Pons (tissue), 1 donor: ENCODE results near the gene ATAD5.
"Not testable (repeated sequence)": the region's sequence is repeated elsewhere in the genome, so short reads cannot be mapped to it uniquely, and the experiment has no call there.

Experiments
- DNase-seq: peaks from one replicate; pipeline ENCODE4 v3.0.0-alpha.2; 2016; ENCODE audit warnings: low spot score

The ATAD5 gene

GRCh38 chr17:30831663-30832437, at the start of gene ATAD5:
ATAD5 (plus strand) TSS chr17:30831966; CDS start chr17:30832348, 382 bp downstream.
- DNase-seq, result peak; percentile 77

- DNase-seq, result no peak
These were observed 49.6 kb upstream of the ATAD5 start for GRCh38 chr17:30782206-30782605.

DNA sequence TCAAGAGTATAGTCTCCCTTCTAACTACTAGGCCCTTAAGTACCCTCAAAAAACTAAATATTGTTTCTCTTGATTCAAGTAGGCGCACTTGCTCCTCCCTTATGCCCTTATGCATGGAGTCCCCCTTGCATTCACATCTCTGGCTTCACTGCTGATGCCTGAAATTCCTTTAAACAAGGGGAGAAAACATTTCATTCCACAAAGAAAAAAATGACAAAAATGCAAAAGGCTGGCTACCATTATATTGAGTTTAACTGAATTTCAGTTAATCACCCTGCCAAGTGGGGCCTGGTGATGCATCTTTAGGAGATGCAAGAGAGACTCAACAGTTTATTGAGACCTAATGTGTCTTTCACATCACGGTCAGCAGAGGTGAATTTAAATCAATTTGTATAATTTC, 42.8 kb upstream of the ATAD5 start:
- no peak for DNase-seq

DNA sequence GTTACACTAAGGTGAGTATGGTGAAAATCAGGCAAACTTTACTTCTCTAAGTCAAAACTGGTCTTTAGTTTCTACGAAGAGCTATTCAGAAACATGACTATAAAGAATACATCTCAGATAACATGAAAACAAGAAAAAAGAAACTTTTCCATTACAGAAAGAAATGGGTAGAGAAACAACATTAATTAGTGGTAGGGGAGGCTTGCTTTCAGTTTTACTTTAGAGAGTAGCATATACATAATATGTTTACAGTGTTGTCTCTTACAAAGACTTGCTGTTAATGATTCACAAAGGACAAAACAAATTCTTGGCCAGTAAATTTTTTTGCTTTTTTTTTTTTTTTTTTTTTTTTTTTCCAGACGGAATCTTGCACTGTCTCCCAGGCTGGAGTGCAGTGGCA, 41.5 kb upstream of the ATAD5 start:
- DNase-seq, result no peak

DNA sequence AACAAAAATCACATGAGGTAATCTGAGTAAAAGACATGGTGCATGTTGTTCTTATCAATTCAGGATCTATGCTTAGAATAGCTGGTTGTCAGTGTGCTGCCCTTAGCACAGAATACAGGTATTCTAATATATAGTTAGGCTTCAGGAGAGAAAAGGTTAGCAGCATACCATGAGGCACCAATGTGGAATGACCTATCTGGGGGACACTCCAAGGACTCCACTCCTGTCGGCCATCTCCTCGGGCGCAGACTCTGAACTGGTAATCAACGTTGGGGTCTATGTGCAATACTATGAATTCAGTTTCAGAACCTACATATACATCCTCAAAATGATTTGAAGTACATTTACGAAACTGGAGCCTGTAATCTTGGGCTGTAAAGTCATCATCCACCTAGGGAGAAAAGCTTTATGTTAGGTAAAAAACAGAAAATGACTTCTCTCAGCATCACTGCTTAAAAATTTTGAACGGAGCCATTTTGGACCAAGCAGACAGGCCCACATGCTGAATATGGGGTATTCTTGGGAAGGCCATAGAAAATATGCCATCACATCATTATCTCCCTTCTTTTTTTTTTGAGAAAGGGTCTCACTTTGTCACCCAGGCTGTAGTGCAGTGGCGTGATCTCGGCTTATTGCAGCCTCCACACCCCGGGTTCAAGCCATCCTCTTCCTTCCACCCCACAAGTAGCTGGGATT, 38.3 kb upstream of the ATAD5 start:
- DNase-seq, result no peak

DNA sequence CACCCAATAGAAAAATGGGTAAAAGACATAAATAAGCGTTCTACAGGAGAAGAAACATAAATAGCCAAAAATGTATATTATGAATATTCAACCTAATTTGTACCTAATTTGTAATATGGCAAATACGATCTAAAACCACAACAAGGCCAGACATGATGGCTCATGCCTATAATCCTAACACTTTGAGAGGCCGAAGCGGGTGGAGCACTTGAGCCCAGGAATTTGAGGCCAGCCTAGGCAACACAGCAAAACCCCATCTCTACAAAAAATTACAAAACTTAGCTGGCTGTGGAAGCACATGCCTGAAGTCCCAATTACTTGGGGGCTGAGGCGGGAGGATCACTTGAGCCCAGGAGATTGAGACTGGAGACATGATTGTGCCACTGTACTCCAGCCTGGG, 37.4 kb upstream of the ATAD5 start:
- no peak for DNase-seq

DNA sequence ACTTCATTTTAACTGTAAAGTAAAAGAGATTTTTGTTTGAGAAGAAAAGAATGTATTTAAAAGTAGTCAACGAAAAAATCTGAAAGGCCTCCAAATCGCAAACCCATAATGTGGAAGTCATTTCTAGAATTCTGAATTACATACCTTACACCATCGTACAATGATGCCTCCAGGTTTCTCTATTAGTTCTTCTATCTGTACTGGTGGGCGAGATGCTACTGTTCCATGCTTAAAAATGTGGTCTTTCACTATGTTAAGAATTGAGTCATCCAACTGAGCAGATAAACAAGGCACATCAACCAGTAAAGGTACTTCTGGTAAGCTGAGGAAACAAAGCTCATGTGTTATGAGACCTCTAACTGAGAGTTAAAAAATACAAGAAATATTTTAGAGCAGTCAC, 35.8 kb upstream of the ATAD5 start:
- DNase-seq, result no peak

DNA sequence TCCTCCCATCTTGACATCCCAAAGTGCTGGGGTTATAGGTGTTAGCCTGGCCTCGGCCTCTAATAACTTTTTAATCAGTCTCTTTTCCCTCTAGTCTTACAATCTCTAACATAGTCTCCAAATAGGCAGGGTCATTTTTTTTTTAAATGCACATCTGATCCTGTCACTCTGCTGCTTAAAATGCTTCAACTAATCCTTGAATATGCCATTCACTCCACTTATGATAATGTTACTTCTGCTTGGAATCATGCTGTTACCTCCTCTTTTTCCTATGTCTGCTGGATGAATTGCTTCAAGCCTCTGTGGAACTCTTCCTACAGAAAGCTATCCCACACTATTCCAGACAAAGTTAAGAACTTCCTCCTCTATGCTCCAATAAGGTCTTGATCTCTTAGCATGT, 30.1 kb upstream of the ATAD5 start:
- DNase-seq, result no peak

GRCh38 chr17:30805944-30806456, 25.8 kb upstream of the ATAD5 start:
- no peak for DNase-seq

DNA sequence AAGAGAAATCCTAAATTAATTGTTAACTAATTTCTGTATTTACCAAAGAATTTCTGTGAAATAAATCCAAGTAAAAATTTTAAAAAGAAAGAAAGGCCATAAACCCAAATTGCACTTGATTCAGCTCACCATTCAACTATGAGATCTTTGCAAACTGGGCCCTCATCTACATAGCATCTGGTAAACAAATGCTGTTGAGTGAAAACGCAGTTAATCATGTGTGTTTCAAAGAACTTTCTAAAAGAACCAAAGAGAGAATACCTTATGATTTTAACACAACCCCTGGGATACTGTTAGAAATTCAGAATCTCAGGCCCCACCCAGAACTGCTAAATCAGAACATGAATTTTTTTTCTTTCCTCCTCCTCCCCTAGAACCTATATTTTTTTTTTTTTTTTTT, 23.9 kb upstream of the ATAD5 start:
- DNase-seq, result no peak

GRCh38 chr17:30808785-30809286, 22.9 kb upstream of the ATAD5 start:
- DNase-seq, result peak; percentile 71

GRCh38 chr17:30809867-30810266, 21.9 kb upstream of the ATAD5 start:
- DNase-seq, result no peak

- DNase-seq, result no peak
These were observed 19.3 kb upstream of the ATAD5 start for GRCh38 chr17:30812218-30813177.

GRCh38 chr17:30814236-30814635, 17.5 kb upstream of the ATAD5 start:
- DNase-seq, result not testable (repeated sequence)

- not testable (repeated sequence) for DNase-seq
These were observed 16.9 kb upstream of the ATAD5 start for GRCh38 chr17:30814860-30815259.

DNA sequence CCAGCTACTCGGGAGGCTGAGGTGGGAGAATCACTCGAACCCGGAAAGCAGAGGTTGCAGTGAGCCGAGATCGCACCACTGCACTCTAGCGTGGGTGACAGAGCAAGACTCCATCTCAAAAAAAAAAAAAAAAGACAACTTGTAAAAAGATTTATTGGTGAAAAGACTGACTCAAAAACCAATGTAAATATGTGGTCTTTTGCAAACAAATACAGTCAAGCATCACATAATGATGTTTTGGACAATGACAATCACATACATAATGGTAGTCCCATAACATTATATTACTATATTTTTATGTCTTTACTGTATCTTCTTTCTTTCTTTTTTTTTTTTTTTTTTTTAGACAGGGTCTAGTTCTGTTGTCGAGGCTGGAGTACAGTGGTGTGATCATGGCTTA, 15.6 kb upstream of the ATAD5 start:
- DNase-seq, result no peak

GRCh38 chr17:30819971-30820705, 11.6 kb upstream of the ATAD5 start:
- DNase-seq, result no peak

DNA sequence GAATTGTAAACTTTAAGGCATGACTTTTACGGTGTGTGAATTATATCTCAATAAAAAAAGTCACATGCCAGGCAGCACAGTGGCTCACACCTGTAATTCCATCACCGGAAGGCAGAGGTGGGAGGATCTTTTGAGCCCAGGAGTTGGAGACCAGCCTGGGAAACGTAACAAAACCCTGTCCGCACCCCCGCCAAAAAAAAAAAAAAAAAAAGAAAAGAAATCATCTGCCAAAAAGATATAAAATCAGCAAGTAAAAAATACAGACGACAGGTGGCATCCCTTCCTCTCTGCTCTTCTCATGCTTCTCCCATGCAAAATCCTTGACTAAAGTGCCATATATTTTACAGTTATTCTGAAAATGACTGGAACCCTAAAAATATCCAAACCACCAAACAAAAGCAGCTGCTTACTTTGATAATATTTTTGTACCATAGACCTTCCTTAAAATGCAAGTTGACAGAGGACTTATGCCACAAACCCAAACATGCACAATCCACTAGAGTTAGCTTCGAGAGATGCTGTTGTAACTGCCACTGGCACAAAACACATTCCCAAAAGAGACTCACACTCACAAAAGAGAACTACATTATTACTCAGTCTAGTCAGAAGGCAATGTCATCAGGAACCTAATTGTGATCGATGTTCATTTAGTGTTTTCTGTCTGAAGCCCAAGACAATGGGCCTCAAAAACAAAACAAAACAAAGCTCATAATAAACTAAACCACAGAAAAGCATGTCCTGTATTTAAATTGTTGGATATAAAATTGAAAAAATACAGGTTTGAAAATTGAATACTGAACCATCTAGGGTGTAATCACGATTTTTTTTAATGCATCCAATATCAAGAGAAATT, 9.7 kb upstream of the ATAD5 start:
- no peak for DNase-seq

DNA sequence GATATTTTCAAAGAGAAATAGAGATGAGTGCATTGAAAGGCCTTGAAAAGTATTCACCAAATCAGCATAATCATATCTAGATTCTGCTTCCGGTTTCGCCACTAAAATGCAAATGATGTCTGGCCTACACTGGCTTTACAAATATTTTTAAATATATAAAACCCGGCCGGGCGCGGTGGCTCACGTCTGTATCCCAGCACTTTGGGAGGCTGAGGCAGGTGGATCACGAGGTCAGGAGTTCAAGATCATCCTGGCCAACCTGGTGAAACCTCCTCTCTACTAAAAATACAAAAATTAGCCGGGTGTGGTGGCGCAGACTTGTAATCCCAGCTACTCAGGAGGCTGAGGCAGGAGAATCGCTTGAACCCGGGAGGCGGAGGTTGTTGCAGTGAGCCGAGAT, 8.8 kb upstream of the ATAD5 start:
- not testable (repeated sequence) for DNase-seq

DNA sequence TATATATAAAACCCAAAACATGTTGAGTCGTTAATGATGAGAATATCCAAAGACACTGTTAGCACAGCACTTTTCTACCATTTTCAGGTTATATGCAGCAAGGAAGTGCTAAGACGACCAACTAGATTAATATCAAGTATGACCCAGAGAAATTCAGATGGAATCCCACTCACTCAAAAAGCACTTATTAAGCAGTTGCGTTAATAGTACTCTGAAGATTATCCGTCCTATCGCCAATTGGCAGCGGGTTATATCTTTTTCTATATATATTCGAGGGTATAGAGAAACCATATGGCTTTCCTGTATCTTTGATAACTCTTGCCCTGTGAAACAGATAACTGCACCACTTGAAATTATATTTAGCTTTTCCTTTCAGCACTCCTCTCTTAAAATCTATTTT, 8.3 kb upstream of the ATAD5 start:
- DNase-seq, result no peak
